SIG-M5 treated with dmso at 0.1 percent for 504 hours (cell line): ENCODE data around the gene RPH3AL.
"Not testable (repeated sequence)": the region's sequence is repeated elsewhere in the genome, so short reads cannot be mapped to it uniquely, and the experiment has no call there.

Experiments
- DNase-seq: peaks from one replicate; lab custom pipeline; 2025; ENCODE audit not compliant: unreplicated experiment; lab: John Stamatoyannopoulos, UW

RPH3AL gene

DNA sequence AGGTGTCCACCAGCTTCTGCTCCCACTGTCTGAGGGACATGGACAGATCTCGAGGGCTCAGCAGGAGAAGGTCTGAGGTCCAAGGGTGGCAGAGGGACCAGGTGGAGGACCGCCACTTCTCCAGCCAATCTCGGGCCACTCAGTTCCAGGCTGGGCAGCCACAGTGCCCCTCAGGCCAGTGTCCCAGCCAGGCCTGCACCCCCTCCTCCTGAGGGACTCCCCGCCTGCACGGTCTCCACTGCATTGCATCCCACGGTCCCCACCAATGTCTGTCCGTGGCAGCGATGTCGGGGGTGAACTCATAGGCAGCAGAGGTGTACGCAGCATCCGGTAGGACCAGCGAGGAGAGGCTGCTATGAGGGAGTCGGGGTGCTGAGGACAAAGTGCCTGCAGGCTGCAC lies 107.0 kb downstream of the RPH3AL start:
- DNase-seq, result no peak

- DNase-seq, result no peak
These were observed 107.6 kb downstream of the RPH3AL start for GRCh38 chr17:245020-245419.

GRCh38 chr17:243924-244323 lies 108.7 kb downstream of the RPH3AL start:
- DNase-seq, result not testable (repeated sequence)

DNA sequence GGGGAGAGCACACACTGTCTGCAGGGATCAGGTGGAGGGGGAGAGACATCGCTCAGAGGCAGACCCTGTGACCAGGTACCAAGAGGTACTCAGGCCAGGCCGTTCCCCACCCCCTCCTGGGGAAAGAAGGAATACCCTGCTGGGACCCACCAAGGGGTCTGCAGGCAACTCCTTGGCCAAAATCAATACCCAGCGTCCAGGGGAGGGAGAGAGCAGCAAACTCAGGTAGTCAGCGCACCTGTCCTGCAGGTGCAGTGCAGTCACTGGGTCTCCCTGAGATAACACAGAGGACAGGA lies 113.7 kb downstream of the RPH3AL start:
- no peak for DNase-seq

GRCh38 chr17:238071-238963 lies 114.3 kb downstream of the RPH3AL start:
- no peak for DNase-seq

DNA sequence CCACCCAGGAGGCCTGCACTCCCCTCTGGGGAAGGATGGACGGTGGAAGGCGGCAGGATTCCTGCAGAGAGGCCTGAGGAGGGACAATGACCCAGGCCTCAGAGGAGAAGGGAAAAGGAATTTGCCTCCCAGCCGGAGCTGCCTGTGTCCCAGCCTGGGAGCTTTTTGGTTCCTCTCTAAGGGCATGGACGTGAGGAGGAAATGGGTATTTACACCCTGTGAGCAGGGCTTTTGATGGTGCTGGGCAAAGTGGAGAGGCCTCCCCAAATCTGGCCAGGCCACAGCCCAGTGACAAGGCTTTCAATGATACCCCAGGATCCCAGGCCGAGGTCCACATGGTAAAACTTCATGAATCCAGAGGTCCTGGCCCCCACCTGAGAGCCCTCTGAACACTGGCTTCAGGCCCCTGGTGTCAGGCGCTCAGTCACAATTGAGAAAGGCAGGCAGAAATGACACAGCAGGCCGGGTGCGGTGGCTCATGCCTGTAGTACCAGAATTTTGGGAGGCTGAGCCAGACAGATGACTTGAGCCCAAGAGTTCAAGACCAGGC lies 115.1 kb downstream of the RPH3AL start:
- DNase-seq, result no peak

GRCh38 chr17:236641-237405 lies 115.8 kb downstream of the RPH3AL start:
- no peak for DNase-seq

- no peak for DNase-seq
These were observed 116.6 kb downstream of the RPH3AL start for GRCh38 chr17:235831-236640.

DNA sequence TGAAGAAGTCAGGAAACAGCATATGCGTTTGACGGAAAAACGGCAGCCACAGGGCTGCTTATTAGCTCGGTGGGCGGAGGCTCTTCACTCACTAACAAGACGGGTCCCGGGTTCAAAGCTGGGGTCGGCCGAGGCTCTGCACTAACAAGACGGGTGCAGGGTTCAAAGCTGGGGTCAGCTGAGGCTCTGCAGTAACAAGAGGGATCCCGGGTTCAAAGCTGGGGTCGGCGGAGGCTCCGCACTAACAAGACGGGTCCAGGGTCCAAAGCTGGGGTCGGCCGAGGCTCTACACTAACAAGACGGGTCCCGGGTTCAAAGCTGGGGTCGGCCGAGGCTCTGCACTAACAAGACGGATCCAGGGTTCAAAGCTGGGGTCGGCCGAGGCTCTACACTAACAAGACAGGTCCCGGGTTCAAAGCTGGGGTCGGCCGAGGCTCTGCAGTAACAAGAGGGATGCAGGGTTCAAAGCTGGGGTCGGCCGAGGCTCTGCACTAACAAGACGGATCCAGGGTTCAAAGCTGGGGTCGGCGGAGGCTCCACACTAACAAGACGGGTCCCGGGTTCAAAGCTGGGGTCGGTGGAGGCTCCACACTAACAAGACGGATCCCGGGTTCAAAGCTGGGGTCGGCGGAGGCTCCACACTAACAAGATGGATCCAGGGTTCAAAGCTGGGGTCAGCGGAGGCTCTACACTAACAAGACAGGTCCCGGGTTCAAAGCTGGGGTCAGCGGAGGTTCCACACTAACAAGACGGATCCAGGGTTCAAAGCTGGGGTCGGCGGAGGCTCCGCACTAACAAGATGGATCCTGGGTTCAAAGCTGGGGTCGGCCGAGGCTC lies 117.4 kb downstream of the RPH3AL start:
- not testable (repeated sequence) for DNase-seq

GRCh38 chr17:234163-234993 lies 118.2 kb downstream of the RPH3AL start:
- not testable (repeated sequence) for DNase-seq

- no peak for DNase-seq
These were observed 119.1 kb downstream of the RPH3AL start for GRCh38 chr17:233473-233941.

DNA sequence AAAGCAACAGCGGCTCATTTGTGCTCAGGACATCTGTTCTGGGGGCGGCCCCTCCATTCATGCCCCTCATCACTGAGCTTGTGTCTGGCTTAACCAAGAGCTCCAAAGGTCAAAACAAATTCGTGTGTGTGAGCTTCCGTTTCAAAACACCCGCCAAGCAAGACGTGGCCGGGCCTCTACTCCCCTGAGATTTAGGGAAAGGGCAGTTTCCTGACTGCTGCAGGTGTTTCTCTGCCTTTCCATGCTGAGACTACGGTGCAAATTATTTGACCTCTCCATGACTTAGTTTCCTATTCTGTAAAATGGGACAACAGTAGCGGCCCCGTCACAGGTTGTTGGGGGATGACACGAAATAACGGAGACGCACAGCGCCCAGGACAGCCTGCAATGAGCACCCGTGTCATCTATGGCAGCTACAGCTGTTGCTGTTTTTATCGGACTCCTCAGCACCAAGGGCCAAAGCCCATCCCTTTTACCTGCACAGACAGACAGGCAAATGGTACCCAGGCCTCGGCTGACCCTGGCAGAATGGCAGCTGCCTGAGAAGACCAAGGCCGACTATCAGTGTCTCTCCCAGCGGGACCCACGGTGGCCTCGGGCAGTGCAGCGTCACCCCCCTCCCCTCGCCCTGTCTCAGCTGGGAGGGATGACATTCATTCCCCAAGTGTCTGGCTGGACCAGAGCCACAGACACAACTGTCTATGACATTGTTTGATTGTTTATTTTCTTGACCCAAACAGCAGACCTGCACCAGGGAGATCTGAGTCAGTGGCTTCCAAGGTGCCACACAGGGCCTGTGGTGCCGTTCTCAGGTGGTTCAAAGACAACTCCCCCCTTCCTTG lies 120.4 kb downstream of the RPH3AL start:
- DNase-seq, result no peak

GRCh38 chr17:231191-231965 lies 121.2 kb downstream of the RPH3AL start:
- no peak for DNase-seq

DNA sequence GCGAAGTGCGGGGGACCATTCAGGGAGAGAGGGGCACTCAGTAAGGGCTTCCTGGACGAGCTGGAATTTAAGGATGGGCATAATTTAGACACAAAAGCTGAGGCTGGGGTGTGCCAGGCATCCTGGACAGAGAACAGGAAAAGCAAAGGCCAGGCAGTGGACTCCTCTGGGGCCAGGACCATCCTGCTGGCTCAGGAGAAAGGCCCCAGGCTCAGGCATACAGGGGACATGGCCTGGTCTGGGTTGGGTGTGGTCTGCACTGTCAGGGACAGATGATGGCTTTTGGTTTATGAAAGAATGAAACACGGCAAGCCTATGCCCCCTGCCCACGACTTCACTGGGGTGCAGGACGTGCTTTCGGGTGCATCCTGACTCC lies 122.2 kb downstream of the RPH3AL start:
- DNase-seq, result no peak

DNA sequence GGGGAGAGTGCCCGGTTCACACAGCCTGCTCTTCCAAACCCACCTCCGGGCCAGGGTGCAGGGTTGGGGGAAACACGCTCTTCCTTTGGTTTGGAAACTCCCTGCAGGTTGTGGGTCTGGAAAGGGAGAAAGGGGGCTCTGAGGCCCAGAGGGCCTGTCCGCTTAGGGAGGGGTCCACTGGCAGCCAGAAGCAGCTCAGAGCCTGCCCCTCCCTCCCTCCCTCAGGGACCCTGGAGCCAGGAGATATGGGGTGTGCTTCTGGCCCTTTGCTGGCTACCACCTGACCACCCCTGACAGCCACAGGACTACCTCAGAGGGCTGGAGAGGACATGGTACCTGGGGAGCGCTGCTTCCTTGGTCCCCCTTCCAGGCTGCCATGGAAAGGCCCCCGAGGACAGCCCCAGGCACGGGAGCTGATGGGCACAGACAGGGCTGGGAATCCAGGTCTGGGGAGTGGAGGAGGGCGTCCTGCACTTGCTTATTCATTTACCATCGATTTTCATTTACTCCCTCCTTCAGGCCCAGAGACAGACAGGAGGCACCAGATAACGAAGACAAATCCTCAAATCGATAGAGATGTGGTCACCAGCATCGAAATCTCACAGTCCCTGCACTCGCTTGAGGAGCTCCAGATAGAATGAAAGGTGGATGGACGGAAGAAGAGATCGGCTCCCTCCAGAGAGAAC lies 122.8 kb downstream of the RPH3AL start:
- no peak for DNase-seq

DNA sequence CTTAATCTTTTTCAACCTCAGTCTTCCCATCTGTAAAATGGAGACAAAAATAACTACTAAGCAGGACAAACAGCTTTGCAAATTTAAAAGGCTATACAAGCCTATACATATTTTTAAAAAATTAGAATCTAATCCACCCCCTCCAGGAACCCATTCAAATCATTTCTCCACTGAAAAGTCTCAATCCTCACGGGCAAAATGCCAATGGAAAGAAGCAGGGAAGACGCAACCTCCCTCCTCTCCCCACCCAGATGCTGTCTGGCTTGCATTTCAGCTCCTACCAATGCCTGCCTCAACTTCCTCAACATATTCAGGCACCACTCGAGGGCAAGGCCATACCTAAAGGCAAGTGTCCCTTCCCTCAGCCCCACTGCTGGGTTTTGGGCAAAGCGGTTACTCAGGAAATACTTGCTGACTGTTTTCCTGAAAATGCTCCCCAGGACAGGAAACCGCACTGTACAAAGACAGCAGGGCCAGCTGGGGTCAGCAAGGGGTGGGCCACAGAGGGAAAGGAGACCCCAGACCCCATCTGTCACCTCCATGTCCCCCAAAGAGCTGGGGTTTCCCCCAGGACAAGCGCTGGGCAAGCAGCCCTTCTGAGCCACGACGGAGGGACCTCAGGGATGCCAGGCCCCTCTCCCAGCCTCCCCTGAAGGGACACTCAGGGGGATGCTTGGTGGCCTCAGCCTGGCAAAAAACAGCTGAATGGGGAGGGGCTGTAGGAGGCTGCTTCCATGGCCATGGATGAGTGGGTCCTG lies 123.5 kb downstream of the RPH3AL start:
- DNase-seq, result no peak
